CD4-positive, alpha-beta T cell treated with Interleukin-17A for 1 hour (primary cell): ENCODE results near the gene AMIGO2.

ENCODE experiments used
- DNase-seq: peaks from one replicate; pipeline ENCODE4 v3.0.0-alpha.2; 2020

The AMIGO2 gene

GRCh38 chr12:47097276-47097896 is 17.6 kb upstream of the AMIGO2 start:
- DNase-seq: no peak

DNA sequence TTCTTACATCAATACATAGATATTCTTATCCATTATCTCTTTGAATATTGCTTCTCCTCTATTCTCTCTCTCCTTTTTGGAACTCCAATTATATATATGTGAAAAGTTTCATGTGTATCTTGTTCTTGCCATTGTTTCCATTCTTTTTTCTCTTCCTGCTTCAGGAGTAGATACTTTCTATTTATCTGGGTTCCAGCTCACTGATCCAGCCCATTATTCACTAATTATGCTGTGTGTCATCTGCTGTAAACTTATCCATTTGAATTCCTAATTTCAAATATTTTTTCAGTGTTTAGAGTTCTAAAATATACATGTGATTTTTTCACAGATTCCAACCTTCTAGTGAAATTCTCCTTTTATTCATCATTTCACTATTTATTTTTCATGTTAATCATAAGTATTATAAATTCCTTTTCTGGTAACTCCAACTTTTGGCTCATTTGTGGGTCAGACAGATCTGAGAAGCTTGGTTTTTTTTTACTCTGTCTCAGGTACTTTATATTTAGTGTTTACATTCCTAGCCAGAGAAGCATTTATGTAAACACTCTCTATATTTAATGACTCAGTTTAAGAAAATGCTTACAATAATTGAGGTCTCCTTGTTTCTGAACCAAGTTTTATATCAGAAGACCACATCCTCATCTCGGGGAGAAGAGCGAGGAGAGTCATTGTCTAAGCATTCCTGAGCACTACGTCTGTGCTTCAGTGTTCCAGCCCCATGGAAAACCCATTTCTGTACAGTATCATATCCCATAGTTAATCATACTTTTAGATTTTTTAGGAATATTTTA is 15.9 kb upstream of the AMIGO2 start:
- no peak for DNase-seq

- no peak for DNase-seq
Measured at GRCh38 chr12:47094804-47095203, 15.0 kb upstream of the AMIGO2 start.

DNA sequence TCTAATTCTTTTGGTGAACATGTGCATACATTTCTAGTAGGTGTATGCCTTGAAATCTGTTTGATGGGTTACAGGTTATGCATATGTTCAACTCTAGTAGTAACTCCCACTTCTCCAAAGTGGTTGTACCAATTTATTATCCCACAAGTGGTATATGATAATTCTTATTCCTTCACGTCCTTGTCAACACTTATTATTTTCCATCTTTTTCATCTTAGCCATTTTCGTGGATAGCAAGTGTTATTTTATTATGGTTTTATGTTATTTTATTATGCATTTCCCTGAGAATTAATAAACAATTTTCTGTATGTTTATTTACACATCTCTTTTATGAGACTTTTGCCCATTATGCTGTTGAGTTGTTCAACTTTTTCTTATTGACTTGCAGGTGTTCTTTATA is 11.2 kb upstream of the AMIGO2 start:
- DNase-seq: no peak

GRCh38 chr12:47088021-47088944 is 8.5 kb upstream of the AMIGO2 start:
- DNase-seq: no peak

DNA sequence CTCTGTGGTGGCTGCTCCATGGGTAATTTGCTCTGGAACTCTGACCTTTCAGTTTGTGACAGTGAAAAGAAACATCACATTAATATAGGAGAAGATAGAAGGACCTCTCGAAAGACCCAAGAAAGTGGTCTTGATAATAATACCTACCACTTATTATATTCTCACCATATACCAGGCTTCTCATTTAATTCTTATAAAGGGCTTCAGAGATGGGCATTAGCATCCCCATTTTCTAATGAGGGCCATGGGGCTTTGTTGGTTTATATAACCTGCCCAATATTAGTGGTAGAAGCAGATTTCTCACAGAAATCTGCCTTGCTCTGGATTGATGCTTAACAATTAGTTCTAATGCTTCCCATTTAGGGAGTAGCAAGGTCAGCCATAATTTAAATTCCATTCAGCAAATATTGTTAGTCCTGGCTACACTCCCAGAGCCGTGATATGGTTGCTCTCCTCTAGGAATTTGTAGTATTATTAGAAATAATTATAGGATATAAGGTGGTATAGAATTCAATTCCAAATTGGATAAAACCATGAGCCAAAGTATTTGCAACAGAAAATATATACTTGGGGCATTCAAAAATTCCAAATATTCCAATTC is 7.4 kb upstream of the AMIGO2 start:
- no peak for DNase-seq

- peak; percentile 70 for DNase-seq
Measured at GRCh38 chr12:47085815-47086252, 6.1 kb upstream of the AMIGO2 start.

DNA sequence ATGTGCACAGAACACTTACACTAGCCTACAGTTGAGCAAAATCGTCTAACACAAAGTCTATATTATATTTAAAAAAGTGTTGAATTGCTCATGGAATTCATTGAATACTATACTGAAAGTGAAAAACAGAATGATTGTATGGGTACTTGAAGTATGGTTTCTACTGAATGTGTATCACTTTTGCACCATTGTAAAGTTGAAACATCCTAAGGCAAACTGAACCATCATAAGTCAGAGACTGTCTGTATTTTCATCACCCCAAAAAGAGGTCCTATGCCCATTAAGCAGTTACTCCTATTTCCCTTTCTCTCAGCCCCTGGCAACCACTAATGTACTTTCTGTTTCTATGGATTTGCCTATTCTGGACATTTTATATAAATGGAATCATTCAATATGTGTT is 4.4 kb upstream of the AMIGO2 start:
- DNase-seq: no peak

- no peak for DNase-seq
Measured at GRCh38 chr12:47082796-47083621, 3.2 kb upstream of the AMIGO2 start.

DNA sequence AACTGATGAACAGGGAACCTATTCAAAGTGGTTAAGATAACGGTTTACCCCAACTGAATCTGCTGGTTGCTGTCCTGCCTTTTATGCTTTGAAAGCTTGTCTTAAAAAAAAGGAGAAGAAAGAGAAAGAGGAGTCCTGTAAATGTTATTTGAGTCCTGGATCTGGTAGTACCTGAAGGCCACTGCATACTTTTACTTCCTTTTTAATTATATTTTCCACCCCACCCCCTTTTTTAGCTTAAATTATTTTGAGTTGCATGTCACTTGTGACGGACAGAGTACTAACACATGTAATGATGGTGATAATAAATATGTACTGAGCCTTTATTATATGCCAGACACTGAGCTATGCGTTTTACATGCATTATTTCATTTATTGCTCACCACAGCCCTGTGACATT is 2.5 kb upstream of the AMIGO2 start:
- no peak for DNase-seq

DNA sequence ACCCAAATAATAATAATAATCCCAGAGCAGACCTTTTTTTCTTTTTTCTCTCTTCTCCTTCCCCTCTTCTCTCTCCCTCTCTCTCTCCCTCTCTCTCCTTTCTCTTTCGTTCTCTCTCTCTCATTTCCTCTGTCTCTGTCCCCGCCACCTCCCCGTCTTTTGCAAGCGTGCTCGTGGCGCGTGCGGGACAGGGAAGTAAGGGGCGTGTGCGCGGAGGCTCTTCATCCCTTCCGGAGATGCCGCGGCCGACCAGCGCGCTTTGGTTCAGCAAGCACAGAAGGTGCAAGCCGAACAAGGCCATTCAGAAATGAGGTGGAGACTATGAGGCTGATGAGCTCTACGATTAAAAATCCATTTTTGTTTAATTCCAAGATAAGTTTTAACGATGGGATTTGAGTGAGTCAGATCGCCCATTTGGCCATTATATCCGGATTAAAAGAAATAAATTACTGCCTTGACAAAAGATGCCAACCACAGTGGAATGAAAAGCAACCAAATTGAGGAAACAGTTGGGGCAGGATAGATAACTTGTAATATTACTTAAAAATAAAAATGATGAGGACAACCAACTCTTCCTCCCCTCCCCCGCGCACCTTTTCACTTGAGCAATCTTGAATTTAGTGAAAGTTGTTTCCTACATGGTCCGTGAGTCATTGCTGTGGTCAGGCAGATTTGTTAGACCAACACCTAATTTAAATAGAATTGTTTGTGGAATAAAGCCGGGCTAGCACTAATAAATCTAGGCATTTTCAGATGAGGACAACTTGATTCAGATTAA is 1.2 kb upstream of the AMIGO2 start:
- DNase-seq: peak; percentile 63

DNA sequence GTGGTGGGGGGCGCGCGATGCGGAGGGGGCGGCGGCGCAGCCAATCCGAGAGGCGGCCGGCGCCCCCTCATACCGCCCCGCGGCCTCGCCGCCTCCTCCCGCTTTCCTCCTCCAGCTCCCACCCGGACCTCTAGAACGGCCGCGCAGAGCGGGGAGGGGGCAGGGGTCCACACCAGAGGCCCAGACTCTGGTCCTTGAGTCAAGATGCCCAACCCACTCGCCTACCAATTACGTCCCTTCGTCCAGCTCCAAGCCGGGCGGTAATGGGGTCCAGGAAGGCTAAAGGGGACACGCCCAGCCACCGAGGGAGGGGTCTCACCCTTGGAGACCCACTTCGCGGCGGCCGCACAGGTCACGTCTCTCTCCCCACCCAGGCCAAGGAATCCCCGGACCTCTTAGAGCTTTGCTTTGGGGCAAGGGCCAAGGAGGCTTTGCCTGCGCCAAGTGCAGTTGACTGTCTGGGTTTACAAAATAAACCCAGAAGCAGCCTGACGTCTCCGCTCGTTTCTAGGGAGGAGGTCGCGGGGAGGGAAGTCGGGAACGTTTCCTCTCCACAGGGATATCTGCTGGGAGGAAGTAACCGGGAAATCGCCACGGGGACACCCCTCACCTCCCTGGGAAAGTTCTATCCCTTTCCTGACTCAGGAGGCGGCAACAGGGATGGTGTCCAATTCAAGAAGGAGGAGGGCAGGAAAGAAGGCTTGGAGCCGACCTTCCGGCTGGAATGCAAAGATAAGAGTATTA is 394 bp upstream of the AMIGO2 start:
- peak; percentile 41 for DNase-seq

DNA sequence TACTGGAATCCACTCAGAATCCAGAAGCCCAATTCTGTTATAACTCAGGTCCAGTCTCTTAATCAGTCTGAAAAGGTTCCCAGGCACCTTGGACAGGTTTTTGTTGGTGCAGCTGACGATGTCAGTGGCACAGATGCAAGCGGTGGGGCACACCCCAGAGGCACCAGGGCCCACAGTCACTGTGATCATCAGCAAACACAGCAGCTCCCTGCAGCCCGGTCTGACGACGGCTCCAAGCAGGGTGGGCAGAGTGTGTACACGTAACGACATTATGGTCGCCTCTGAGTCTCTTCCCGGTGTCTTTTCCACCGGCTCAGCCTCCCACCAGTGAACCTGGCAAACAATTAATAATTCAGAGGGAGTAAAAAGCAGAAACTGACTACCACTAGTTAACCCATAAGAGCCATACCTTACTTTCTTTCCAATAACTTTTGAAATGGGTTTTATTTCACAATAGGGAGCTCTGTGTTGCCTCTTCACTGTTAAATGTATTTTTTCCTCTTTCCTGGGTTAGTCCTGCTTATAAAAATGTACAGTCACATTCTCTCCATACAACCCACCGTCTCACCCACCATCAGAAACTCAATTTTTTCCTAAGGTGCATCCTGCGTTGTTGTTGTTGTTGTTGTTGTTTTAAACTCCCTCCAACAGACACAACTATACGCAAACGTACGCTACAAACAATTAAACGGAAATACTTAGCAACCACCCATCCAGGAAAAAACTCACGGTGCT is 859 bp downstream of the AMIGO2 start:
- DNase-seq: peak; percentile 43

DNA sequence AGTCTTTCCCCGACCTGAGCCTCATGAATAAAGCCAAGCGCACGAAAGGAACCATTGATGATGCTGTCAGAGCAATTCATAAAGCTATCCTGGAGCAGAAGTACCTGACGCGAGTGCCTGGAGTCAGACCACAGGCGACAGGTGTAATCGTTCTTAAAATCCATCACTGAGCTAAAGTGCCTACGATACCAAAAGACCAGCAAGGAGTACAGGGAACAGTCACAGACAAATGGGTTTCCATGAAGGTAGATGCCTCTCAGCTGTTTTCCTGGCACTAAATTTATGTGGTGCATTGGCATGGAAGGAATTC is 1.7 kb downstream of the AMIGO2 start:
- DNase-seq: no peak

GRCh38 chr12:47077206-47078085 is 2.3 kb downstream of the AMIGO2 start:
- no peak for DNase-seq

DNA sequence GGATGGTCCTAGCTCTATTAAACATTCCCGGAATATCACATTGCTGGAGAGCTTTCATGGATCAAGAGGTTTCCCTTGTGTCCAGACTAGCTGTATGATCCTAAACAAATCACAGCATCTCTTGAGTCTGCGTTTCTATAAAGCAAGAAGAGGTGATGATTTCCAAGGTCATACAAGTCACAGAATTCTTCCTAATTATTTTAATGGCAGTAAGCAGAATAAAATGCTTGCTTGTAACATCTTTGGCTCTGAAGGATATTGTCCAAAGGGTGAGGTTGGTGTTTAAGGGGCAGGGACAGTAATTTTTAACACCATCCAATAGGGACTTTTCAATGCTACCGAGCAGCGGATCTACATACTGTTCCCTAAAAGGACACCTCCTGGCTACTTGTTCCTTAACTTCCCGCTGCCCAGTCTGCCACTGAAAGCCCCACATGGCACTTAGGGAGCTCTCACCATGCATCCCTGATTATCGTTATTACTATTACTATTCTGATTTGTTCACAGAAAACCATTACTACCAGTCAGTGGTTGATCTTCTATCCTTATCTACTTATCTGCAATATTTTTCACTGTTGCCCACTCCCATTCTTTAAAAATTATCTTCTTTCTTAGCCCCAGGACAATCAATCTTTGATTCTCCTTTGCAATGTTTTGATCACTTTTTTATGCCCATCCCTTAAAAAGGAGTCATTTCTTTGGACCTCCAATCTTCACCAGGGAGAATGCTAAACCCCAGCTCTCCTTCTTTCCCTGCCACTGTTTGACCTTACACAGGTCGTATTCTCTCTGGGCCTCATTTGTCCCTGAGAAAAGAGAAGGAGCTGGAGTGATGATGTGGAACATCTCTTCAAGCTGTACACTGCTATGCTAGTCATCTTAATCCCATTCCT is 4.3 kb downstream of the AMIGO2 start:
- no peak for DNase-seq

GRCh38 chr12:47074757-47075156 is 5.0 kb downstream of the AMIGO2 start:
- DNase-seq: no peak

- DNase-seq: no peak
Measured at GRCh38 chr12:47073951-47074350, 5.8 kb downstream of the AMIGO2 start.
